ENCODE results near the gene SGMS2.

DNA sequence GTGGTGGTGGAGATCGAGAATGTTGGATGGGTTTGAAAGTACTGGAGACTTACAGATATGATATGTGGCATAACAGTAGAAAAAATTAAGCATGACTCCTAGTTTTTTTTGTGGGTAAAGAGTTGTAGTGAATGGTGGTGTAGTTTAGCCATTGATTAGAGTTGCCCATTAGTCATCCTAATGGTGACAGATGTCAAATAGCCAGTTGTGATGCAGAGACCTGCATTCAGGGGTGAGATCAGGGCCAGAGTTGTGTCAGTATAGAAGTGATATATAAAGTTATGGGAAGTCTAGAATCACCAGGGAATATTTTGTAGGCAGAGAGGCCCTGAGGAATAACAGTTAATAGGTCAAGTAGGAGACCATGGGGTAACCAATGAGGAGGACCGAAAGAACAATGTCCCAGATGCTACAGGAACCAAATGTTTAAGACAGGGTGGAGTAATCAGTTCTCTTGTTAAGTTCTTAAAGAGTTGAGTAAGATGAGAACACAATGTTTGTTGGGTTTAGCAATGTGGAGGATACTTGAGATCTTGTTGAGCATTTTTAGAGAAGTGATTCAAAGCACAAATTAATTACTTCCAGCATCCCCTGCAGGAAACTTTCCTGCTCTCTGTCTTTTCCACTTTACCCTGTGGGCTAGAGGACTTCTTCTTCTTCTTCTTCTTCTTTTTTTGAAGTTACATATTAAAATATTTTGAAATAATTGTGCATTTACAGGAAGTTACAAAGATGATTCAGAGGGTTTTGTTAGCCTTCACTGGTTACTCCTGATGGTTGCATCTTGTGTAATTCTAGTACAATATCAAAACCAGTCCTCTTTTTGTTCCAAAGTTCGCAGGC is 13.3 kb downstream of the SGMS2 start:
- TF ChIP-seq, protein P1, sequence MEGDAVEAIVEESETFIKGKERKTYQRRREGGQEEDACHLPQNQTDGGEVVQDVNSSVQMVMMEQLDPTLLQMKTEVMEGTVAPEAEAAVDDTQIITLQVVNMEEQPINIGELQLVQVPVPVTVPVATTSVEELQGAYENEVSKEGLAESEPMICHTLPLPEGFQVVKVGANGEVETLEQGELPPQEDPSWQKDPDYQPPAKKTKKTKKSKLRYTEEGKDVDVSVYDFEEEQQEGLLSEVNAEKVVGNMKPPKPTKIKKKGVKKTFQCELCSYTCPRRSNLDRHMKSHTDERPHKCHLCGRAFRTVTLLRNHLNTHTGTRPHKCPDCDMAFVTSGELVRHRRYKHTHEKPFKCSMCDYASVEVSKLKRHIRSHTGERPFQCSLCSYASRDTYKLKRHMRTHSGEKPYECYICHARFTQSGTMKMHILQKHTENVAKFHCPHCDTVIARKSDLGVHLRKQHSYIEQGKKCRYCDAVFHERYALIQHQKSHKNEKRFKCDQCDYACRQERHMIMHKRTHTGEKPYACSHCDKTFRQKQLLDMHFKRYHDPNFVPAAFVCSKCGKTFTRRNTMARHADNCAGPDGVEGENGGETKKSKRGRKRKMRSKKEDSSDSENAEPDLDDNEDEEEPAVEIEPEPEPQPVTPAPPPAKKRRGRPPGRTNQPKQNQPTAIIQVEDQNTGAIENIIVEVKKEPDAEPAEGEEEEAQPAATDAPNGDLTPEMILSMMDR (IDR thresholded peaks at IDR 0.05): no peak
- no peak for TF ChIP-seq ZFX (IDR thresholded peaks at IDR 0.05; ENCODE audit: borderline replicate concordance)
